CD4-positive, alpha-beta memory T cell (primary cell): ENCODE results near the gene AK5. TPM values are rescaled to one million over a fixed set of nuclear protein-coding genes. Genes with fewer than 3 reads are reported as not detected.

Experiments used
- CTCF ChIA-PET: fragments of 350-600 bp; sonication (Branson Sonifier 250); formaldehyde crosslinking; loops from one replicate; lab custom pipeline; 2021; ENCODE audit warnings: inconsistent platforms; ENCODE audit not compliant: partially characterized antibody; lab: Charles Lee
- POLR2A ChIA-PET: fragments of 350-600 bp; sonication (Branson Sonifier 250); formaldehyde crosslinking; loops from one replicate; lab custom pipeline; 2021; ENCODE audit not compliant: partially characterized antibody; lab: Charles Lee
- DNase-seq, 5 donors: peaks; one replicate each; pipeline versions ENCODE4 v3.0.0 to v3.0.0-alpha.2; 2020 to 2022; ENCODE audit warnings: mixed read lengths in 1 of 5
- H3K27ac ChIP-seq: one replicate; pipeline ENCODE4 v1.7.0; 2013; ENCODE audit warnings: low read depth, low read length
- H3K27me3 ChIP-seq: 2 replicates; pipeline ENCODE4 v1.7.0; 2013; ENCODE audit warnings: mild to moderate bottlenecking, low read length, moderate library complexity; ENCODE audit not compliant: insufficient read depth
- H3K36me3 ChIP-seq: 2 replicates; pipeline ENCODE4 v1.7.0; 2013; ENCODE audit warnings: mild to moderate bottlenecking, low read length, moderate library complexity; ENCODE audit not compliant: insufficient read depth
- H3K4me1 ChIP-seq: 2 replicates; pipeline ENCODE4 v1.7.0; 2013; ENCODE audit warnings: mild to moderate bottlenecking, low read length, moderate library complexity; ENCODE audit not compliant: insufficient read depth
- H3K4me3 ChIP-seq, 2 donors: one replicate each; pipeline ENCODE4 v1.7.0; 2013; ENCODE audit warnings: low read length in 2 of 2, mild to moderate bottlenecking in 1 of 2
- H3K9me3 ChIP-seq, 2 donors: one replicate each; pipeline ENCODE4 v1.7.0; 2013; ENCODE audit warnings: low read length in 2 of 2, control low read depth in 1 of 2; ENCODE audit not compliant: control insufficient read depth in 1 of 2
- H3K27ac Mint-ChIP-seq, 7 donors: one replicate each; pipeline ENCODE4 v1.8.0; 2020 to 2021; ENCODE audit warnings: mixed read lengths in 7 of 7, mild to moderate bottlenecking in 6 of 7, inconsistent platforms in 3 of 7, moderate library complexity in 3 of 7
- H3K27me3 Mint-ChIP-seq, 2 donors: one replicate each; pipeline ENCODE4 v1.8.0; 2020 to 2021; ENCODE audit warnings: mixed read lengths in 2 of 2
- H3K36me3 Mint-ChIP-seq, 2 donors: one replicate each; pipeline ENCODE4 v1.8.0; 2020 to 2021; ENCODE audit warnings: mixed read lengths in 2 of 2, inconsistent platforms in 1 of 2, mild to moderate bottlenecking in 1 of 2
- H3K4me1 Mint-ChIP-seq, 4 donors: one replicate each; pipeline ENCODE4 v1.8.0; 2020 to 2021; ENCODE audit warnings: mixed read lengths in 4 of 4, mild to moderate bottlenecking in 1 of 4
- H3K4me3 Mint-ChIP-seq, 8 donors: one replicate each; pipeline ENCODE4 v1.8.0; 2020 to 2021; ENCODE audit warnings: mixed read lengths in 8 of 8, mild to moderate bottlenecking in 7 of 8, moderate library complexity in 6 of 8, inconsistent platforms in 3 of 8
- H3K9me3 Mint-ChIP-seq, 8 donors: one replicate each; pipeline ENCODE4 v1.8.0; 2020 to 2021; ENCODE audit warnings: mixed read lengths in 8 of 8, mild to moderate bottlenecking in 5 of 8, inconsistent platforms in 3 of 8, moderate library complexity in 1 of 8
- intact Hi-C: fragments of 100-400 bp; cut with micrococcal nuclease; formaldehyde crosslinking; loops from one replicate; pipeline ENCODE4 v1.15.1; 2023
- polyA plus RNA-seq, 2 donors: library from polyadenylated mRNA; unstranded; fragments of 300-500 nt; fragmentation: Illumina TruSeq; gene quantifications; one replicate each; pipeline ENCODE4 v1.2.3, GENCODE V29; 2021
- total RNA-seq, 2 experiments: library from RNA; stranded (reverse); gene quantifications; one replicate each; pipeline ENCODE4 v1.2.3, GENCODE V29; 2021

Gene AK5
- total and polyA plus RNA-seq, 4 experiments from 2014 or later = 17.0 to 25.5 (median 19.3) TPM

GRCh38 chr1:77424236-77424635 is 142.4 kb downstream of the AK5 start:
- H3K27me3 ChIP-seq = no peaks in the 10 kb centered on the region
- Mint-ChIP-seq H3K36me3 (peaks cover 9 to 34% of the 10 kb centered on the region in 2 donors), H3K27ac (peak overlapping the region in 1 of 7 donors; percentile 83), H3K27me3 (no peaks in the 10 kb centered on the region), H3K4me3 (no peak overlapping the region), H3K4me1 (peaks cover 36 to 53% (median 40%) of the 10 kb centered on the region in 4 donors), H3K9me3 (peaks cover 0 to 35% (median 26%) of the 10 kb centered on the region in 8 donors)
- DNase-seq = no peak
- no peak overlapping the region for H3K27ac ChIP-seq
- CTCF ChIA-PET = no interaction called here
- POLR2A ChIA-PET = no interaction called here
- H3K4me3 ChIP-seq = no peak overlapping the region
- no peaks in the 10 kb centered on the region for H3K36me3 ChIP-seq
- peaks cover 28% of the 10 kb centered on the region for H3K4me1 ChIP-seq
- H3K9me3 ChIP-seq = peaks cover 0 to 7% of the 10 kb centered on the region in 2 donors
- intact Hi-C loops = loop anchor here (5.0 kb wide), 1 partner anchor 47 kb away; no protein-coding TSS in a partner anchor

GRCh38 chr1:77428068-77428467 is 146.2 kb downstream of the AK5 start:
- intact Hi-C loops = no loop called here
- H3K36me3 Mint-ChIP-seq = peaks cover 9 to 25% of the 10 kb centered on the region in 2 donors
- Histone ChIP-seq H3K4me1 (peaks cover 38% of the 10 kb centered on the region), H3K27ac (no peak overlapping the region), H3K9me3 (peaks cover 0 to 7% of the 10 kb centered on the region in 2 donors), H3K4me3 (no peak overlapping the region), H3K27me3 (no peaks in the 10 kb centered on the region), H3K36me3 (no peaks in the 10 kb centered on the region)
- no peak overlapping the region for H3K4me3 Mint-ChIP-seq
- H3K9me3 Mint-ChIP-seq = peaks cover 0 to 35% (median 26%) of the 10 kb centered on the region in 8 donors
- ChIA-PET CTCF (no interaction called here), POLR2A (no interaction called here)
- DNase-seq = no peak
- H3K27ac Mint-ChIP-seq = peak overlapping the region in 2 of 7 donors; percentile 14 to 34
- H3K27me3 Mint-ChIP-seq = no peaks in the 10 kb centered on the region
- peaks cover 9 to 19% (median 14%) of the 10 kb centered on the region in 4 donors for H3K4me1 Mint-ChIP-seq

GRCh38 chr1:77430966-77431690 is 149.3 kb downstream of the AK5 start:
- Histone ChIP-seq H3K4me1 (peaks cover 59% of the 10 kb centered on the region), H3K27me3 (no peaks in the 10 kb centered on the region), H3K4me3 (peak overlapping the region in 1 of 2 donors; percentile 21), H3K9me3 (peaks cover 0 to 7% of the 10 kb centered on the region in 2 donors), H3K27ac (peak overlapping the region; percentile 44), H3K36me3 (no peaks in the 10 kb centered on the region)
- Mint-ChIP-seq H3K4me1 (peaks cover 17 to 19% (median 17%) of the 10 kb centered on the region in 4 donors), H3K4me3 (no peak overlapping the region), H3K27ac (no peak overlapping the region), H3K9me3 (peaks cover 2 to 20% (median 16%) of the 10 kb centered on the region in 8 donors), H3K27me3 (no peaks in the 10 kb centered on the region), H3K36me3 (peaks cover 12 to 16% of the 10 kb centered on the region in 2 donors)
- ChIA-PET POLR2A (interaction anchor here (0.9 to 4.2 kb wide), 5 partner anchors 9 to 149 kb away, joined by 3 to 27 read pairs (median 5); partner anchors contain the start of gene AK5), CTCF (interaction anchor here (2.6 kb wide), 1 partner anchor 9 kb away, joined by 14 read pairs; no protein-coding TSS in a partner anchor)
- DNase-seq = peak in 4 of 5 donors; percentile 50 to 68 (median 64)
- intact Hi-C loops = loop anchor here (1.0 to 10.0 kb wide), 6 partner anchors 10 to 283 kb away; partner anchors contain the start of genes AK5, PIGK and ZZZ3

- Mint-ChIP-seq H3K27me3 (no peaks in the 10 kb centered on the region), H3K27ac (peak overlapping the region in 1 of 7 donors; percentile 14), H3K9me3 (peaks cover 2 to 15% (median 7%) of the 10 kb centered on the region in 8 donors), H3K36me3 (peaks cover 13% of the 10 kb centered on the region in 2 donors), H3K4me1 (peaks cover 26 to 33% (median 28%) of the 10 kb centered on the region in 4 donors), H3K4me3 (no peak overlapping the region)
- DNase-seq = no peak
- ChIA-PET POLR2A (interaction anchor here (0.8 to 4.2 kb wide), 3 partner anchors 12 to 249 kb away, joined by 3 to 27 read pairs (median 3); partner anchors contain the start of gene ZZZ3), CTCF (interaction anchor here (1.9 kb wide), 1 partner anchor 12 kb away, joined by 7 read pairs; no protein-coding TSS in a partner anchor)
- H3K9me3 ChIP-seq = no peaks in the 10 kb centered on the region
- no peak overlapping the region for H3K4me3 ChIP-seq
- no peaks in the 10 kb centered on the region for H3K36me3 ChIP-seq
- H3K4me1 ChIP-seq = peaks cover 72% of the 10 kb centered on the region
- no peak overlapping the region for H3K27ac ChIP-seq
- no peaks in the 10 kb centered on the region for H3K27me3 ChIP-seq
- intact Hi-C loops = loop anchor here (5.0 to 10.0 kb wide), 3 partner anchors 98 to 251 kb away; partner anchors contain the start of genes AK5 and ZZZ3
These were observed 152.1 kb downstream of the AK5 start for GRCh38 chr1:77433934-77434333.

- H3K9me3 Mint-ChIP-seq = peaks cover 4 to 25% (median 16%) of the 10 kb centered on the region in 8 donors
- Histone ChIP-seq H3K27ac (no peak overlapping the region), H3K9me3 (no peaks in the 10 kb centered on the region), H3K4me1 (peaks cover 64% of the 10 kb centered on the region), H3K27me3 (no peaks in the 10 kb centered on the region), H3K36me3 (no peaks in the 10 kb centered on the region), H3K4me3 (peak overlapping the region in 1 of 2 donors; percentile 21)
- DNase-seq = peak in 2 of 5 donors; percentile 5 to 15
- peaks cover 27 to 33% (median 29%) of the 10 kb centered on the region in 4 donors for H3K4me1 Mint-ChIP-seq
- peak overlapping the region; percentile 32 to 93 (median 81) for H3K27ac Mint-ChIP-seq
- ChIA-PET POLR2A (interaction anchor here (1.0 to 1.6 kb wide), 2 partner anchors 14 to 248 kb away, joined by 3 read pairs; partner anchors contain the start of gene ZZZ3), CTCF (no interaction called here)
- H3K4me3 Mint-ChIP-seq = peak overlapping the region in 7 of 8 donors; percentile 1 to 82 (median 72)
- peaks cover 19 to 22% of the 10 kb centered on the region in 2 donors for H3K36me3 Mint-ChIP-seq
- H3K27me3 Mint-ChIP-seq = no peaks in the 10 kb centered on the region
- intact Hi-C loops = loop anchor here (5.0 to 10.0 kb wide), 3 partner anchors 97 to 250 kb away; partner anchors contain the start of genes AK5 and ZZZ3
These were observed 153.1 kb downstream of the AK5 start for GRCh38 chr1:77434967-77435366.

GRCh38 chr1:77438236-77438913 is 156.6 kb downstream of the AK5 start:
- no peak overlapping the region for H3K27ac ChIP-seq
- H3K27me3 ChIP-seq = no peaks in the 10 kb centered on the region
- no peaks in the 10 kb centered on the region for H3K9me3 ChIP-seq
- POLR2A ChIA-PET = interaction anchor here (0.9 to 1.0 kb wide), 2 partner anchors 9 to 14 kb away, joined by 3 read pairs; no protein-coding TSS in a partner anchor
- CTCF ChIA-PET = interaction anchor here (1.3 kb wide), 1 partner anchor 95 kb away, joined by 5 read pairs; no protein-coding TSS in a partner anchor
- no peaks in the 10 kb centered on the region for H3K36me3 ChIP-seq
- peaks cover 4 to 46% (median 29%) of the 10 kb centered on the region in 8 donors for H3K9me3 Mint-ChIP-seq
- no peak for DNase-seq
- H3K36me3 Mint-ChIP-seq = peaks cover 28 to 39% of the 10 kb centered on the region in 2 donors
- peak overlapping the region in 6 of 7 donors; percentile 80 to 91 (median 84) for H3K27ac Mint-ChIP-seq
- peaks cover 22 to 33% (median 26%) of the 10 kb centered on the region in 4 donors for H3K4me1 Mint-ChIP-seq
- no peaks in the 10 kb centered on the region for H3K27me3 Mint-ChIP-seq
- no peak overlapping the region for H3K4me3 ChIP-seq
- H3K4me1 ChIP-seq = peaks cover 31% of the 10 kb centered on the region
- peak overlapping the region; percentile 33 to 80 (median 76) for H3K4me3 Mint-ChIP-seq
- intact Hi-C loops = loop anchor here (10.0 kb wide), 1 partner anchor 246 kb away; the partner anchor contains the start of gene ZZZ3
